HTERT RPE-1 (cell line): ENCODE measurements around the gene PIGW.

Source experiments
- in situ Hi-C: fragments of 300-500 bp; cut with MboI; formaldehyde crosslinking; loops from 4 replicates; pipeline ENCODE4 v1.14.3; 2020; ENCODE audit warnings: low sequenced_read_pairs

The PIGW gene, protein sequence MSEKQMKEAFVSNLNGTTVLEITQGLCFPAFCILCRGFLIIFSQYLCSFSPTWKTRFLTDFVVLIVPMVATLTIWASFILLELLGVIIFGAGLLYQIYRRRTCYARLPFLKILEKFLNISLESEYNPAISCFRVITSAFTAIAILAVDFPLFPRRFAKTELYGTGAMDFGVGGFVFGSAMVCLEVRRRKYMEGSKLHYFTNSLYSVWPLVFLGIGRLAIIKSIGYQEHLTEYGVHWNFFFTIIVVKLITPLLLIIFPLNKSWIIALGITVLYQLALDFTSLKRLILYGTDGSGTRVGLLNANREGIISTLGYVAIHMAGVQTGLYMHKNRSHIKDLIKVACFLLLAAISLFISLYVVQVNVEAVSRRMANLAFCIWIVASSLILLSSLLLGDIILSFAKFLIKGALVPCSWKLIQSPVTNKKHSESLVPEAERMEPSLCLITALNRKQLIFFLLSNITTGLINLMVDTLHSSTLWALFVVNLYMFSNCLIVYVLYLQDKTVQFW

DNA sequence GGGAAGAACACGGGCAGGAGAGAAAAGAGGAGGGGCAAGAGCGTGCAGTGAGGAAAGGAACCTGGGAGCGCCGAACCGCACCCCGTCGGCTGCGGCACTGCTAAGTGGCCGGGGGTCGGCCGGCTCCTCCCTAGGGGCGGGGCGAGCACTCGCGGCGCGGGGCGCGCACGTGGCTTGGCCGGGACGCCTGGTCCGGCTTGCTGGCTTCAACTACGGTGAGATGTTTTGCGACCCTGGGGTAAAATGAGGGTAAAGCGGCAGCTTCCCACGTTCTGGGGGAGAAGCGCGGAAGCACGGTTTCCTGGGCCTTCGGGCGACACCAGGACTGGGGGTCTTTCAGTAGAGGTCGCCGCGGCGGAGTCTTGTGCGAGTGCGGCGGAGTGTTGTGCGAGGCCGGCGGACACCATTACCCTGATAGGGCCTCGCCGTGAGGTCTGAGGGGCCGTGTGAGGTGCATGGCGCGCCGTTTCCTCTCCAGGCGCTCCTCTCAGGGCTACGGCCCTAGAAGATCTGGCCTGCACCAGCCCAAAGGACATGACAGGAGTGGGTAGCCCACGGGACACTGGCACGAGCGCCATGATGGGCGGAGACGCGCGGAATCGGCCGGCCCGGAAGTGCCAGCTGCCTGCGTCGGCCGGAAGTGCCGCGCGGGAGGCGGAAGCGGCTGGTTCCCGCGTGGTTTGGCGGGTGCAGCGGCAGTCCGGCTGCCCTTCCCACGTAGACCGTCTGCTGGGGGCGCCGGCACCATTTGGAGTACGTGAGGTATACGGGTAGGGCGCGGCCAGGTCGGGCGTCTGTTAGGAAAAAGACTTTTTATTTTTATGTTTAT, at the start of gene PIGW, which contains the start of gene MYO19:
Gene PIGW, plus strand, starts transcription at position 148 of the 829 bp plus-strand sequence. CDS start 2,115 bp downstream, outside the sequence.
Gene MYO19, minus strand, starts transcription at position 29 of the 829 bp plus-strand sequence. CDS start 2,330 bp downstream, outside the sequence.
- in situ Hi-C loops, result no loop called here

DNA sequence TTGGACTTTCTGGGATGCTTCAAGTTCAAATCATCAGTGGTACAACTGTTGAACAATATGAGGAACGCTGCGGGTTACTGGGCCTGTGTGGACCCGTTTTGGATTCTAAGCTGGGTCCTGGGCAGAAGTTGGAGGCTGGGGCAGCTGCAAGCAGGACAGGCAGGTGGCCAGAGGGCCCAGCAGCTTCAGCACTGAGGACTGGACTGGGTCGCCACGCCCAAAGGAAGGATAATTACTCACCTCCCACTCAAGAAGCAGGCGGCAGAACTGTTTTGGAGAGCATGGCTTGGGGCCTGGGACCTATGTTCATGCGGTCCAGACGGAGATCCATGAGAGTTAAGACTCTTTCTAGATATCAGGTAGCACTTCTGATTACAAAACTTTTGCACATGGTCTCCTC, 49.8 kb upstream of the PIGW start:
- in situ Hi-C loops, result no loop called here

DNA sequence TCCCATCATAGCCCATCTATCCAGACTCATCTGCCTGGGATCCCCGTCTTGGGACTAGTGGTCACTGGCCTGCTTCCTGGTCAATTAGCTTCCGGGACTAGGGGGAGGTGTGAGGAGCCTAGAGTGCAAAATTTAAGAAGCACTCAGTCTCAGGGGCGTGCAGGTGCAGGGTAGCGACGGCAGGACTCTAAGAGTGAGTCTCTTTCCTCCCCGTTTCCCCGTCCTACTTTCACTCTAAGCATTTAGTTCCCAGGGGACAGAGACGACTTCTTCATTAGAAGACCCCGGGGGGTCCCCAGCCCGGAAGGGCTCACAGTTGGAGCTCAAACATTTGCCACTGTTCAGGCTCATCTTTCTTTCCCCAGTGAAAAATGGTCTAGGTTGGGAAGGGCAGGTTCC, 49.0 kb upstream of the PIGW start:
- in situ Hi-C loops, result no loop called here

DNA sequence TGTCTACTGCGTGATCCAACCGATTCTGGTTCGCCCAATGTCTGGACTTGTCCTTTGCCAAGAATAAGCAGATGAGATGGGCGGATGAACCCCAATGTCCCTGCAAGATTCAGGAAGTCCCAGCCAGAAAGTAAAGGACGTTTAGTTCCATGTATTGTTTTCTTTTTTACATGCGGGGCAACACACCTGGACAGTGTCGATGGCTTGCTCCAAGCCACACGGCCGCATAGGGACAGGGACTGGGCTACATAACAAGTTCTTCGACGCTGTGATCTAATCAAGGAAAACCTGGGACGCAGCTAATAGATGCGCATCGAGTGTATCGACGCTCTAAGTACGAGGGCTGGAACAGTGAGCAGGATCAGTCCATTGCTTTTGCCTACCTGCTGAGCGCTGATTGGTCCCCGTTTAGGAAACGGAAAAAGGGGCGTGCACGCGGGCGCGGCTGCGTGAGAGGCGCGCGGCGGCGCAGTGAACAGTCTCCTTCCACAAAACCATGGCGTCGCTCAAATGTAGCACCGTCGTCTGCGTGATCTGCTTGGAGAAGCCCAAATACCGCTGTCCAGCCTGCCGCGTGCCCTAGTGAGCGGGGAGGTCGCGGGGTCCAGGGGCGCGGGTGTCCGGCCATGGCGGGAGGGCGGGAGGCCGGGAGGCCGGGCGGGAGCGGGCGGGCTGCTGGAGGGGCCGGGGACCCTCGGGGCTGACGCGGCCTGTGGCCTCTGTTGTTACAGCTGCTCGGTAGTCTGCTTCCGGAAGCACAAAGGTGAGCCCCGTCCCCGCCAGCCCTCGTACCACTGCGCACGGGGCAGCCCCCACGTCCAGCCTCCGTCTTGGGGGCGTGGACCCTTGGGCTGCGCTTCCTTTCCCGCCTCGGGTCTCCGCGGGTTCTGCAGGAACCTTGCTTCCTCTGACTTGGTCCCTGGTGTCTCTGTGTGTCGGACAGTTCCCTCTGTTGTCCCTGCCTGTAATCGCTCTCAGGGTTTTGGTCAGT, 48.3 kb upstream of the PIGW start, which contains the start of gene ZNHIT3:
Gene ZNHIT3, plus strand, starts transcription at position 478 of the 991 bp plus-strand sequence. Its CDS starts 19 bp downstream, at position 497.
- in situ Hi-C loops, result no loop called here

DNA sequence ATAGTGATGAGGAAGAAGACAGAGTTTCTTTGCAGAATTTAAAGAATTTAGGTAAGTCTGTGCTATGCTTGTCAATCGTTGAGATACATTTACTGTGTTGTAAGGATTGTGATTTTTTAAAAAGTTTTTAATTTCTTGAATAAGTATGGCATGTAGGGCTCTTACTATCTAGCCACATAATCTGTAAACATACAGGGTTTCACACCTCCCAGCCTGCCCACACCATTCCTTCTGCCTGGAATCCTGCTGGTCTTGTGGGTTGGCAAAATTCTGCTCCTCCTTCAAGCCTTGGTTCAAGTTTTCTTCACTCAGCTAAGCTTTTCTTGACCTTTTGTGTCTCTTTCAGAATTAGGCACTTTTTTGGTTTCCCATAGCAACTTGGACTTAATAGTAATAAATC, 40.8 kb upstream of the PIGW start:
- in situ Hi-C loops, result no loop called here

DNA sequence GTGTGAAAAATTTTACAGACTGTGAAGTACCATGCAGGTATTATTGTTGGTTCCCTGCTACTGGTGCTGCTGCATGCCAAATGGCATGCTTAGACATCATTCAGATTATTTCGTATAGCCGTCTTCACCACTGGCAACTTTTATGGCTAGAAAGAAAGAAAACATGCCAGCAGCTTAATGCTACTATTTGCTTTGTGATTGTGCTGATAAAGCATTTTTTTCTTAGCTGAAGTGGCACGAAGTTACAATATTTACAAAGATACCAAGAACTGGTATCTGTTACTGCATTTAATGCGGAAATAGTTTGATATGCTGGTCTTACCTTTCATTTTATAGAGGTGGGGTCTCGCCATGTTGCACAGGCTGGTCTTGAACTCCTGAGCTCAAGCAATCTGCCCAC, 40.1 kb upstream of the PIGW start:
- in situ Hi-C loops, result no loop called here

DNA sequence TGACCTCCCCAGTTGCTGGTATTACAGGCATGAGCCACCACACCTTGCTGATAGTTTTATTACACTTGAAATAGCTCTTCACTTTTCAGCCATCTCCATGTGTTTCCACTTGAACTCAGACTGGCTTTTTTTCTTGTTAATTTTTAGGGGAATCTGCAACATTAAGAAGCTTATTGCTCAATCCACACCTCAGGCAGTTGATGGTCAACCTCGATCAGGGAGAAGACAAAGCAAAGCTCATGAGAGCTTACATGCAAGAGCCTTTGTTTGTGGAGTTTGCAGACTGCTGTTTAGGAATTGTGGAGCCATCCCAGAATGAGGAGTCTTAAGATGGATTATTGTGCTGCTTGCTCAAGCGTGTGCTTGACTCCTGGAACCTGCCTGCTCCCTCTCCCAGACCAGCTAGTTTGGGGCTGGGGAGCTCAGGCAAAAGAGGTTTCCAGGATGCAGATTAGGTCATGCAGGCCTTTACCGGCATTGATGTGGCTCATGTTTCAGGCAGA, 39.7 kb upstream of the PIGW start:
- in situ Hi-C loops, result no loop called here

DNA sequence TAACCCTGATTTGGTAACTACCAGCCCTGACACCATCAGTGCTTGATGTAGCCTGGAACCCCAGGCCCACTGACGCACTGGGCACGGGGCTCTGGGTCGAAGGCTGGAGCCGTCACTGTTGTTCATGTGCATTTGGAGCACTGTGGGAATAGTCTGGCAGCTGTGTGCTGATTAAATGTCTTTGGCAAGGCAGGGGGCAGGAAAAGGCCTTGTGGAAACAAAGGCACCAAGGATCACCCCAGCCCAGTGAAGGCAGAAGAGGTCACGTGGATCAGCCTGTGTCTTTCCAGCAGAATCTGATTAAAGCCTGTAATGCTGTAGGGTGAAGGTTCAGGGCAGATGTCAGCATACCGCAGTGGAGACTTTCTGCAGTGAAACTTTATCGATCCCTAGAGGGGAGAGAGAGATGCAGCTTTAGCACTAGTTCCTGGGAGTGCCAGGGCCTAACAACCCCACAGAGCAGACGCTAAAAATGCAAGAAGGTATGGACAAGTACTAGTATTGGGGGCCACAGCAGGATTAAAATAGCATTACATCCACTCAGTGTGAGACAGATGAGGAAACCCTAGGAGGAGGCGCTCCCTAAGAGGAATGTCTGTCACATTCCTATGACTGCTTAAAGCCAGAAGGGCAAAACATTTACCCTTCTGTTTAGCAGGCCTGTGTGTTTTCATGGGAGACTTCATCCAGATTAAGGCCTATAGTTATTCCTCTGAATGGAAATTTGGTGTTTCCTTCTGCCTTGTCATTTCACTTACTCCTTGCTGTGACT, 38.6 kb upstream of the PIGW start:
- in situ Hi-C loops, result no loop called here

DNA sequence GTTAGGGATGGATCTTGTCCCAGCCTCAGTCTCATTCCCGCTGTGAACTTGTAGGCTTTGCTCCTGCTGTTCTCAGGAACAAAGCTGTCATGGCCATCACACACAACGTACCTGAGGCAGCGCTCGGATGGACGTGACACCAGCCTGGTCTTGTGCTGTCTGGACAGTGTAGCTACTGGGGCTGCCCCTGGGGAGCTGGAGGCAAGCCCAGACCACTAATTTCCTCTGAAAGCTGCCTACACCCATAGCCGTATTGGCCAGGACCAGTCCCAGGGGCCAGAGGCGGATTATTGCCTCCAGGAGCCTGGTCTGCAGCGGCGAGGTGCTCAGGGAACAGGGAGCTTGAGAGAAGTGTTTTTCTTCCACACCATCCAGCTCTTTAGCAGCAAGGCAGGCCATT, 36.6 kb upstream of the PIGW start:
- in situ Hi-C loops, result no loop called here

DNA sequence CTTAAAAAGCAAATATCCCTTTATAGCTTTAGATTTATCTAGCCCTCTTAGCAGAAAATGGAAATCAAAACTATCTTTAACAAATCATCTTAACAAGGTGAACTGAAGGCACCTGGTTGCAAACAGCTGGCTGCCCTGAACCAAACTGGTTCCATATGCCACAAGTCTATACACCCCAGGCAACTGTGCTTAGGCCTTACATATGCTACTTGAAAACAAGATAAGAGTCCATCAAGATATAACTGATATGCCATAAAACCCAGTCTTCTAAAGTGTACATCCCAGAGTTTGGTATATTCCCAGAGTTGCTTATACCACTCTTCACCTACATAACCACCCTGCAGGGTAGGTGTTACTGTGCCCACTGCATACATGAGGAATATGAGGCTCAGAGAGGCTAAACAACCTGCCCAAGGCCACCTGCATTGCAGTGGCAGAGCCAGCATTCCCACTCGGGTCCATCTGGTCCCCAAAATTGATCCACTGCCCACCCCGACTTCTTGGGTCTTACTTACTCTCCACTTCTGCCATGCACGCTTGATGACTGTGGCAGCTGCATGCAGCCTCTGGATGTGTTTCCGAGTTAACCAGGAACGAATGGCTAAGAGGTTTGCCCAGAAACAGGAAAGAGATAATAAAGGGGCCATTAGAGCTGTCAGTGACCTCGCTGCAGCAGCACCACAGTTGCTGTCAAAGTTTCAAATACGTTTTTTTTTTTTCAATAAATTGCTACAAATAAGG, 36.1 kb upstream of the PIGW start:
- in situ Hi-C loops, result no loop called here

DNA sequence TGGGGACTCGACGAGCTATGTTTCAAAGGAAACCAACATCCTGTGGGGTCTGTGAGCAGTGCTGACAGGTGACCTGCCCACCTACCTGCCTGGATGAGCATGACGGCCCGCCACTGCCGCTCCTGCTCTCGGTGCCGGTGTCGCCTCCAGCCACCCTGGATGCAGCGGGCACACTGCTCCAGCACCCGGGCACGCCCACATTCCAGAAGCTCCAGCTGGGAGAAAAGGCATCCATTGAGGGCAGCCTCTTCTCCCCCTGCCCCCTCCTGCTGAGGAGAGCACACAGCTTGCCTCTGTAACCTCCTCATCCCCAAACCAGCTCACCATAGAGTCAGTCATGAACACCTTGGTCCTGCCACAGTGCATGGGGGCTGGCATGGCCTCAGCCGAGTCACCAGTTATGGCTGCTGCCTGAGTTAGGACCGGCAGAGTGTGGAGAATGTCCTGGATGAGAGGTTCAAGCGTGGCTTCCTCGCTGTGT, 34.0 kb upstream of the PIGW start:
- in situ Hi-C loops, result no loop called here

DNA sequence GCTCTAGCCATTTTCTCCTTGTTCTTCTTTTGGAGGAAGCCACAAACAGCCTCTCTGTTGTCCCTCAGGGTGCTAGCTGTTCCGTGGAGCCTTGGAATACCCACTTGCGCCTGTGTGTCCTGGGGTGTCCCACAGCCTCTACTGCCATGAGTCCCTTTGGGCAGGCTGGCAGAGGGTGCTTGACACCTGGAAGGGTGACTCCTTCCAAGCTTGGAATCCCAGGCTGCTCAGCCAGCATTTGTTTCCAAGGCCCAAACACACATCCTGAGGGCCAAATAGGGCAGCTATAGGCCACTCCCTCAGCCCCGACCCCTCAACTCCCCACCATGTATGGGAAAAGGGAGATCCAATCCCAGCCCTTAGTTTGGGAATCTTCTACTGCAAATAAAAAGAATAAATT, 33.4 kb upstream of the PIGW start:
- in situ Hi-C loops, result no loop called here

DNA sequence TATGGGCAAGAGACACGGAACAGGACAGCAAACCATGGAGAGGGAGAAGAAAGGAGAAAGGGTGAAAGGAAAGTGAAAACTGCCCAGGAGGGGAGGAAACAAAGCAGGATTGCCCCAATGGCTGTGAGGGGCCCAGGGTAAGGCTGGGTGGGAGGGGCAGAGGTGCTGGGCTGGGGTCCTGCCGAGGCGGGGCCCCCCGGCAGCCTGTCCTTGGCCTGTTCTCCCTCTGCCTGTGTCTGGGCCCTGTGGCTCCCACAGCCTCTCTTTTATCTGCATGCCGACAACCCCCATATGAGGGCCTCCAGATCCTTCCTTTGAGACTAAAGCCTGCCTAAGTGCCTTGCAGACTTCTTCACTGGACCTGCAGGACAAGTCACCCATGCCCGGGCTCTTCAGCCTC, 32.8 kb upstream of the PIGW start:
- in situ Hi-C loops, result no loop called here

DNA sequence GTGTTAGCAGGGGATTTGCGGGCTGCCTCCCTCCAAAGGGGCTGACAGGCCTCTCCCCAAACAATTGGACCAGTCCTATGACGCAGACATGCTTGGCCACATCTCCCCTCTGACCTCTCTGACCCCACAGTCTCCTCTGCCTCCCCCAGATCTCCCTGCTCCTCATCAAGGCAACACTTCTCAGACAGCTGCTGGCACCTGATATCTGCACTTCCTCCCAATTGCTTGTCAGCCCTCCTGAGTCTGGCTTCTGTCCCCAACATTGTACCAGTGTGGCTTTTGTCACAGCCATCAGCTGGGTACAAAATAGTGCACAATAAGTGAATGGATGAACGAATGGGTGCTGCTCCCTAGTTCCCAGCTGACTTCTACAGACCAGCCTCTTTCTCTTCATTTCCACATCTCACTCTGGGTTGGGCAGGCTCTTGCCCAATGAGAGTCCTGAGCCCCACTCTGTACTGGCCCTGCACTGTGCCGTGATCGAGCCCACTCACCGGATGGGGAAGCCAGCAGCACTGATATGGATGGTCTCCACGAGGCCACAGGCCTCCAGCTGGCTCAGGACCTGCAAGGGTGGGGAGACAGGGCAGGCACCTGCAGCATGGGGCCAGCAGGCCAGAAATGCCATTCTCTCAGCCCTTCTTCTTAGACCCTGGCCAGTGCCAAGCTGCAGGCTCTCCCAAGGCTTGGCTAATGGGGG, 31.2 kb upstream of the PIGW start:
- in situ Hi-C loops, result no loop called here

DNA sequence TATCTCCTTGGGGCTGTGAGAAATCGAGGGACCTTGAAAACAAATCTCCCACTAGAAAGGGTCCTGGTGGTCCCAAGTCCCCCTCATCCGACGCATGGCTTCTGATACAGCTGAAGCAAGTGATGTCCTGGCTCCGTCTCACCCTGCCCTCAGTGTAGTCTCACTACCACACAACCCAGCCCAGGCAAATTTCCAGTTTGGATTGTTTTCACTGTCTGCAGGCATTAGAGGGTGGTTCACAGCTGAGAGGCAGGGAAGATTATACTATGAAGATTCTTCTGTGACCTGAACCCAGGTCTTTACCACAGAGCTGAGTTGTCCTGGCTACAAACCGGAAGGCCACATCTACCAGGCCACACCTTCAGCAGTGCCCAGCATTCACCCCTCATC, 30.6 kb upstream of the PIGW start:
- in situ Hi-C loops, result no loop called here

DNA sequence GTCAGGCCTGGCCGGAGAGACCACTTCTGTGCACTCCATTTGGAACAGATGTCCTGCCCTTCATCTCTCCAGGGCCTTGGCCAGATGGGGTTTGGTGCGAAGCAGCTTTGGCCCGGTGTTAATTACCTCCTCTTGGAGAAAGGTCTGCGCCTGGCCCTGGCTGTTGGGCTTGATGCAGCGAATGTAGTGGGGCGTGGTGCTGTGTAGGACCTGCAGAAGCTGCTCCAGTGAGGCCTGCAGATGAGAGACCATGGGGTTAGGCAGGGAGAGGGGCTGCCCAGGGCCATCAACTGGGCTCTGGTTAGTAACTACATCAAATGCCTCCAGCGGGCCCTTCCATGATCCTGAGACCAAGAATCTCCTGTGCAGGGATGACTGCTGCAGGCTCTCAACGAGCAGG, 29.6 kb upstream of the PIGW start:
- in situ Hi-C loops, result no loop called here

DNA sequence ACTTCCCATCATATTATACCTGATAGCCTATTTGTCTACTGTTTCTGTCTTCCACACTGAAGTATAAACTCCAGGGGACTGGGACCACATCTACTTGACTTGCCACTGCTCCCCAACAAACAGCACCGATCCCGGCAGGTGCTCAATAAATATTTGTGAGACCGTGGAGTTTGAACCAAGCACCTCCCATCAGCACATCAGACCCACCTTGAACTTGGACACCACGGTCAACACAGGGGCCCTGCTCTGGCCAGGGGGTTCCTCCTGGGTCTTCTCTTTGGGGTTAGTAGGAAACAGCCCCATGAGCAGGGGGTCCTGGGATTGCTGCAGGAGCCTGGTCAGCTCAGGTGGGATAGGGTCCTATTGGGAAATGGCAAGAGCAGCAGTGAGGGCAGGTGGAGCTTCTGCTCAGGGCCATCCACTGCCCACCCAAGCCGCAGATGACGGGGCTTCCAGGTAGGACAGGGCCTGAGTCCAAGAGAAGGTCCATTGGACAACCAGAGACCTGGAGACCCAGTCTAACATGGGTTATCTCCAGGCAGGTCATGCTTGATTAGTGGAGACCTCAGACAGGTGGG, 28.4 kb upstream of the PIGW start:
- in situ Hi-C loops, result no loop called here

DNA sequence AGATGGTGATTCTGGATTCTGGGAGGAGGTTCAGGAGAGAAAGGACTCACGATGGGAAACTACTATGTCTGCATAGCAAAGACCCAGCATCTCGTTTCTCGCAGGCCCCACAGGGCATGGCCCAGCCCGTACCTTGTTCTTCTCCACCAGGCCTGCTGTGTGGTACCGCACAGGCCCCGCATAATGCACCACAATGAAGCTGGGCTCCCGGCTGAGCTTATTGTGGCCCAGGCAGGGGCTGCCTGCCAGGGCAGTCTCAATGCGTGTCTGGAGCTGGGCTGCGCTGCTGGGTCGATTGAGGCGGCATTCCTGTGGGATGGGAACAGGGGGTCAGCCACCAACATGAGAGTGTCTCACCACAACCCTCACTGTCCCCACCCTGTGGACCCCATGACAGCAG, 28.0 kb upstream of the PIGW start:
- in situ Hi-C loops, result no loop called here
